K562 treated with DMSO at 1 percent for 12 hours (cell line): ENCODE data around the gene MADD. TPM values are rescaled to one million over a fixed set of nuclear protein-coding genes. Genes with fewer than 3 reads are reported as not detected.

Source experiments
- total RNA-seq: library from RNA; unstranded; fragments of 300-600 nt; gene quantifications from 2 replicates; pipeline ENCODE4 v1.2.3, GENCODE V29; 2022; ENCODE audit not compliant: insufficient read depth

Gene MADD
- 33.2 and 67.5 TPM in 2 replicates for total RNA-seq

DNA sequence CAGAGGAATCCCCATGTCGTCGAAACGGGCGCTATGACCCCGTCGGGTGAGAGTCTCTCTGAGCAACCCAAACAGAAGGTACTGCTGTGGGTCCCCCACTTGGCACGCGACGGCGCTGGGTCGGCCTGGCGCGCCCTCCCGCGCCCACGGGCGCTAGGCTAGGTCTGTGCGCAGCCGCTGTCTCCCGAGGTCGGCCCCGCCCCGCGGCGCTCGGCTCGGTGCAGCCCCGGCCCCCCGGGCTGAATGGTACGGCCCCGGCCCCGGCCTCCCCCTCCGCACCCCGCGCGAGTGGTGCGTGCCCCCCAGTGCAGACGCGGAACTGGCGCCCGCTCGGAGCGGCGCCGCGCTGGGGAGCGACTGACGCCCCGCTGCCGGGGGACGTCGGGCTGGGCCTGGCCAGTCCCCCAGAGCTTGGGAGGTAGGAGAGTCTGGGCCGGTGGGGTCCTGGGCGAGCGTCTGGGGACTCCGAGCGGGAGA lies at the start of gene MADD:
TSS of gene MADD (plus strand) at position 305 of the 477 bp plus-strand sequence.

DNA sequence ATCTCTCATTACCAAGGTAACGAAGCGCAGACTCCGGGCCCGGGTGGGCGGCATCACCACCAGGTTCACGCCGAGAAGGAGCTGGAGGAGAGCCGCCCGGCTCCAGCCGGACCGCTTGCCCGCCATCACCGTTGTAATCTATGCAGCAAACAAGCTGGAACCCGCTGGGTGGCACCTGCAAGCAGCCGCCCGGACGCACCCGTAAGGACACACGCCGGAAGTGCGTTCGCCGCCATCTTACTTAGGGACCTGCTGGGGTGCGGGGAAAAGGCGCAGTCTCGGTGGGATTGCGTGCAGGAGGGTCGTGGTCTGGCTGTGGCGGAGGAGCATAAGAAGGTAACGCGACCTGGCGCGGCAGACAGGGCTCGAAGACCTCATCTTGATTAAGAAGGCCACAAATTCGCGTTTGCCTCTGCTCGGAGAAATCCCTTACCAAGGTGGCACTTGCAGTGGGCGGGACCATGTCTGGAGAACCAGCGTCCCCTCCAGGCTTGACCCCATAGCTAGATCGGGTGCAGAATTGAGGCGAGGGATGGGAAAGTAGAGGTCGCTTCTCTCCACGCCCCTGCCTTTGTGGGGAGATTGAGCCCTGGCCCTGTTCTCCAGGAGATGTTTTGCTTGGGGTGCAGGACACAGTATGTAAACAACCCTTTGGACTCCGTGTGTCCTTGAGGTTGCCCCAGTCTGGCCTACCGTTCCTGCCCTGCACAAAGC lies 21.1 kb upstream of the MADD start, which contains the start of gene ACP2:
TSS of gene ACP2 (minus strand) at position 151 of the 714 bp plus-strand sequence. CDS start at position 126, 25 bp downstream.

DNA sequence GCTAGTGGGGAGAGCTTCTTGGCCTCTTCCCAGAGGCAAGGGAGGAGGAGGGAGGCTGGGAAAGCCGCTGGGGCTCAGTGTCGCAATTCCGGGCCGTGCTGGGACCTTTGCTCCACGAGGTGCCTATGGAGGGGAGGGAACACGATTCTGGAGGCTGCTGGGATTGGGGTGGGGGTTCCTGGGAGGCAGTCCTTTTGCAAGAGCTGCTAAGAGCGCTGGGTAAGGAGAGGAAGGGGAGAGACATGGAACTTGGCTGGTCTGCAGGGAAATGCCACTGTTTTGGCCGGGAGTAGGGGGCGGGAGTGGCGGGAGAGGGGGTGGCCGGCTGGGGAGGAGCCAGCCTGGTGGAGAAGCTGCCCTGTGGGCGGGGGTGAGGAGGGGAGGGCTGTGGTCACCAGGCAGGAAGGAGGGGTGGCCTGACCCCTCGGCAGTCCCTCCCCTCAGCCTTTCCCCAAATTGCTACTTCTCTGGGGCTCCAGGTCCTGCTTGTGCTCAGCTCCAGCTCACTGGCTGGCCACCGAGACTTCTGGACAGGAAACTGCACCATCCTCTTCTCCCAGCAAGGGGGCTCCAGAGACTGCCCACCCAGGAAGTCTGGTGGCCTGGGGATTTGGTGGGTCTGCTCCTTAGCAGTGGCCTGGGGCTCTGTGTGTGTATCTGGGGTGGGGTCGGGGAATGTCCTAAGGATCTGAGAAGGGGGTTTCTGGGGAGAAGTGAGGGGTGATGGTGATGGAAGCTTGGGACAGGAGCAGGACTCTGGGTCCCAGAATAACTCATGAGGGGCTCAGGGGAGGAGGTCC lies 12.2 kb upstream of the MADD start, which contains the start of gene NR1H3:
TSS of gene NR1H3 (plus strand) at position 480 of the 800 bp plus-strand sequence. CDS start 1,221 bp downstream, outside the sequence.

DNA sequence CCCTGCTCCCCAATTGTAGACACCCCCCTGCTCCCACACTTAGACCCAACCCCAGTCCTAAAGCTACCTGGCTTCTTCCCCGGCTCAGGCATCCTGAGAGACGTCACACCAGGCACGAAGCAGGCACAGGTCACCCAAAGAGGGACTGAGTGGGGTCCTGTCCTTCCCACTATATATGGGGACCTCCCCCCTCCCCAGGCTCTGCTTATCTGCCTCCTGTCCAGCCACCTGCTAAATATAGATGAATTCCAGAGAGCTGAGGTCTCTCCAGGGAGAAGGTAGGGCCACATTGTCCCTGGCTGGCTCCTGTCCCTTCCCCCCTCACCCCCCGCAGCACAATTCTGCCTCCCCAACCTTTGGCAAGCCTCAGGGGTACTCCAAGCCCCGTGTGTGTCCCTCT lies 82.6 kb downstream of the MADD start, which contains the start of gene MYBPC3:
TSS of gene MYBPC3 (minus strand) at position 147 of the 400 bp plus-strand sequence. CDS start at position 92, 55 bp downstream.

DNA sequence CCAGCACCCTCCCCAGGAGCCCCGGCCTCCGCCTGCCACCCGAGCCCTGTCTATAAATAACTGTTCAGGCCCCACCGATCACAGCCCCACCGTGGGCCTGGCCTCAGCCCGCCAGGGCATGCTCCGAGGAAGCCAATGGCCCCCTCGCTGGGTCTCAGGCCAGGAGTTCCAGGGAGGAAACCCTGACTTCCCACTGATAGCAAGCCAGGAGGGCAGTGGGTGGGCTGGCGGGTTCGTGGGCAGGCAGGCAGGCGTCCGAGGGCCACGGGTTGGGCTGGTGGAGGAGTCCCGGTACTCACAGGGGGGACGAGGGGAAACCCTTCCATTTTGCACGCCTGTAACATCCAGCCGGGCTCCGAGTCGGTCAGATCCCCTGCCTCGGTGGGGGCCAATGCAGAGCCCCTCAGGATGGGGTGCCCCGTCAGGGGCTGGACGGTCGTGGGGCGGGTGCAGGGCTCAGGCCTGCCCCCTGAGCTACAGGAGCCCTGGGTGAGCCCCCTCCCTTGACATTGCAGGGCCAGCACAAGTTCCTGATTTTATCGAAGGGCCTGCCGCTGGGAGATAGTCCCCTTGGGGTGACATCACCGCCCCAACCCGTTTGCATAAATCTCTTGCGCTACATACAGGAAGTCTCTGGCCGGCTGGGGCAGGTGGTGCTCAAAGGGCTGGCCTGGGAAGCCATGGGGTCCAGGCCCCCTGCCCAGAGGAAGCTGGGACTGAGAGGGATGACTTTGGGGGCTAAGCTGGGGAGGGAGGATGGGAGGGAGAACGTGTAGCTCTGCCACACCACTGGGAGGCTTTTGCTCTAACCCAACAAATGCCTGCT lies 108.3 kb downstream of the MADD start, which contains the start of gene SPI1:
TSS of gene SPI1 (minus strand) at position 538 of the 826 bp plus-strand sequence. CDS start at position 344, 194 bp downstream.

Other genes with a start within 250 kb of the MADD start
- 65.4 and 101 TPM in 2 replicates for gene ARFGAP2, start 93.3 kb upstream of the MADD start, total RNA-seq
- 3.7 and 3.8 TPM in 2 replicates for gene PACSIN3, start 83.7 kb upstream of the MADD start, total RNA-seq
- 13.7 and 22.2 TPM in 2 replicates for gene DDB2, start 55.2 kb upstream of the MADD start, total RNA-seq
- 26.8 and 32.8 TPM in 2 replicates for gene ACP2, start 21.3 kb upstream of the MADD start, total RNA-seq
- gene NR1H3, start 12.1 kb upstream of the MADD start, total RNA-seq = 14.8 and 15.4 TPM in 2 replicates
- gene MYBPC3, start 82.6 kb downstream of the MADD start, total RNA-seq = not detected in 2 replicates
- gene SPI1, start 108.4 kb downstream of the MADD start, total RNA-seq = 71.7 and 77.5 TPM in 2 replicates
- gene SLC39A13, start 138.5 kb downstream of the MADD start, total RNA-seq = 25.9 and 30.0 TPM in 2 replicates
- gene PSMC3, start 156.3 kb downstream of the MADD start, total RNA-seq = 220 and 240 TPM in 2 replicates
- not detected in 2 replicates for gene RAPSN, start 179.0 kb downstream of the MADD start, total RNA-seq